Measurements from ENCODE around the gene BTBD7. TPM values are rescaled to one million over a fixed set of nuclear protein-coding genes. Genes with fewer than 3 reads are reported as not detected.

BTBD7 gene
- total and polyA plus RNA-seq, 2 experiments from 2014 or later, result 24.4 to 32.8 TPM

GRCh38 chr14:93308686-93309345 is 24.0 kb downstream of the BTBD7 start:
- peak overlapping the region; percentile 59 for H3K27ac Mint-ChIP-seq
- no peaks in the 10 kb centered on the region for H3F3A ChIP-seq (replicated peaks; ENCODE audit: low read depth)
- ATAC-seq, result no peak

More at GRCh38 chr14:93308686-93309345, 24.0 kb downstream of the BTBD7 start:
- Histone ChIP-seq H3K36me3 (ENCODE audit: insufficient read depth) (no peaks in the 10 kb centered on the region), H3K9me2 (ENCODE audit: insufficient read depth) (no peaks in the 10 kb centered on the region), H2AFZ (no peak overlapping the region), H3K27me3 (ENCODE audit: insufficient read depth) (no peaks in the 10 kb centered on the region), H3K4me1 (ENCODE audit: insufficient read depth) (peaks cover 17% of the 10 kb centered on the region), H3K79me2 (replicated peaks; ENCODE audit: insufficient read depth) (peaks cover 100% of the 10 kb centered on the region), H3K4me2 (no peak overlapping the region), H3K4me3 (no peak overlapping the region), H4K20me1 (replicated peaks; ENCODE audit: insufficient read depth) (peaks cover 27% of the 10 kb centered on the region), H3K27ac (ENCODE audit: low read depth) (0 out of 2 replicates have a peak overlapping the region, but pooled peaks have one; percentile 33)
- TF ChIP-seq ZNF462 (CRISPR knock-in tag; IDR thresholded peaks at IDR 0.05) (no peak), CREB1 (CRISPR knock-in tag; IDR thresholded peaks at IDR 0.05; ENCODE audit: low read depth) (no peak), EZH2phosphoT487 (IDR thresholded peaks at IDR 0.05; ENCODE audit: unreplicated experiment) (no peak), ZNF114 (CRISPR knock-in tag; IDR thresholded peaks at IDR 0.05) (no peak), STAT1 (IDR thresholded peaks at IDR 0.05; ENCODE audit: unreplicated experiment) (no peak), CTCF (conservative IDR thresholded peaks at IDR 0.05; ENCODE audit: low read depth in 2 of 2) (no peak), ZNF331 (CRISPR knock-in tag; IDR thresholded peaks at IDR 0.05; ENCODE audit: low read depth) (no peak), POLR2AphosphoS5 (IDR thresholded peaks at IDR 0.05; ENCODE audit: low read depth) (no peak), EZH2 (IDR thresholded peaks at IDR 0.05; ENCODE audit: low read depth, unreplicated experiment) (no peak), JUNB (IDR thresholded peaks at IDR 0.05; ENCODE audit: unreplicated experiment) (no peak), ETS1 (IDR thresholded peaks at IDR 0.05) (no peak), NANOG (IDR thresholded peaks at IDR 0.05; ENCODE audit: borderline replicate concordance) (no peak)
- TF ChIP-seq, protein P1, sequence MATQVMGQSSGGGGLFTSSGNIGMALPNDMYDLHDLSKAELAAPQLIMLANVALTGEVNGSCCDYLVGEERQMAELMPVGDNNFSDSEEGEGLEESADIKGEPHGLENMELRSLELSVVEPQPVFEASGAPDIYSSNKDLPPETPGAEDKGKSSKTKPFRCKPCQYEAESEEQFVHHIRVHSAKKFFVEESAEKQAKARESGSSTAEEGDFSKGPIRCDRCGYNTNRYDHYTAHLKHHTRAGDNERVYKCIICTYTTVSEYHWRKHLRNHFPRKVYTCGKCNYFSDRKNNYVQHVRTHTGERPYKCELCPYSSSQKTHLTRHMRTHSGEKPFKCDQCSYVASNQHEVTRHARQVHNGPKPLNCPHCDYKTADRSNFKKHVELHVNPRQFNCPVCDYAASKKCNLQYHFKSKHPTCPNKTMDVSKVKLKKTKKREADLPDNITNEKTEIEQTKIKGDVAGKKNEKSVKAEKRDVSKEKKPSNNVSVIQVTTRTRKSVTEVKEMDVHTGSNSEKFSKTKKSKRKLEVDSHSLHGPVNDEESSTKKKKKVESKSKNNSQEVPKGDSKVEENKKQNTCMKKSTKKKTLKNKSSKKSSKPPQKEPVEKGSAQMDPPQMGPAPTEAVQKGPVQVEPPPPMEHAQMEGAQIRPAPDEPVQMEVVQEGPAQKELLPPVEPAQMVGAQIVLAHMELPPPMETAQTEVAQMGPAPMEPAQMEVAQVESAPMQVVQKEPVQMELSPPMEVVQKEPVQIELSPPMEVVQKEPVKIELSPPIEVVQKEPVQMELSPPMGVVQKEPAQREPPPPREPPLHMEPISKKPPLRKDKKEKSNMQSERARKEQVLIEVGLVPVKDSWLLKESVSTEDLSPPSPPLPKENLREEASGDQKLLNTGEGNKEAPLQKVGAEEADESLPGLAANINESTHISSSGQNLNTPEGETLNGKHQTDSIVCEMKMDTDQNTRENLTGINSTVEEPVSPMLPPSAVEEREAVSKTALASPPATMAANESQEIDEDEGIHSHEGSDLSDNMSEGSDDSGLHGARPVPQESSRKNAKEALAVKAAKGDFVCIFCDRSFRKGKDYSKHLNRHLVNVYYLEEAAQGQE (IDR thresholded peaks at IDR 0.05; ENCODE audit: unreplicated experiment), result no peak
- H3K36me3 Mint-ChIP-seq (ENCODE audit: low read depth), result no peaks in the 10 kb centered on the region
- H3K4me3 Mint-ChIP-seq, result no peak overlapping the region
- peaks cover 29% of the 10 kb centered on the region for H3K4me1 Mint-ChIP-seq
- DNase-seq (ENCODE audit: low spot score), result no peak
- peaks cover 5% of the 10 kb centered on the region for H3K27me3 Mint-ChIP-seq (ENCODE audit: insufficient read depth, low read depth, poor library complexity)
- no peaks in the 10 kb centered on the region for H3K9me3 Mint-ChIP-seq

All from GM23338 (cell line).